AG20443 (cell line): Measurements from ENCODE around the gene SCGB3A2.

ENCODE experiments used
- DNase-seq: peaks from one replicate; pipeline ENCODE4 v3.0.0; 2012; ENCODE audit warnings: low spot score, mixed read lengths

The SCGB3A2 gene

GRCh38 chr5:147904110-147904509 is 25.6 kb downstream of the SCGB3A2 start:
- no peak for DNase-seq

- peak; percentile 44 for DNase-seq
Measured at GRCh38 chr5:147906326-147907095, 28.0 kb downstream of the SCGB3A2 start, which contains the start of gene C5orf46. Gene C5orf46, minus strand, starts transcription at chr5:147906538. Its CDS starts 37 bp downstream, at chr5:147906501.

GRCh38 chr5:147911427-147911826 is 32.9 kb downstream of the SCGB3A2 start:
- no peak for DNase-seq

GRCh38 chr5:147912011-147912410 is 33.5 kb downstream of the SCGB3A2 start:
- DNase-seq, result no peak

- no peak for DNase-seq
Measured at GRCh38 chr5:147913786-147914185, 35.3 kb downstream of the SCGB3A2 start.

- DNase-seq, result no peak
Measured at GRCh38 chr5:147918101-147918685, 39.7 kb downstream of the SCGB3A2 start.

- DNase-seq, result no peak
Measured at GRCh38 chr5:147918899-147919298, 40.4 kb downstream of the SCGB3A2 start.

GRCh38 chr5:147920420-147921030 is 42.0 kb downstream of the SCGB3A2 start:
- DNase-seq, result no peak

GRCh38 chr5:147921136-147921535 is 42.6 kb downstream of the SCGB3A2 start:
- no peak for DNase-seq

GRCh38 chr5:147925020-147925419 is 46.5 kb downstream of the SCGB3A2 start:
- no peak for DNase-seq

- DNase-seq, result no peak
Measured at GRCh38 chr5:147927901-147928300, 49.4 kb downstream of the SCGB3A2 start.

GRCh38 chr5:147930769-147931168 is 52.3 kb downstream of the SCGB3A2 start:
- no peak for DNase-seq
